NCI-H526 treated with DMSO at 0.1 percent for 48 hours (cell line): Measurements from ENCODE around the gene MOCS2.

ENCODE experiments used
- DNase-seq: peaks from one replicate; lab custom pipeline; 2025; lab: John Stamatoyannopoulos, UW

The MOCS2 gene

GRCh38 chr5:53095217-53095616 is 14.3 kb downstream of the MOCS2 start:
- DNase-seq, result no peak

GRCh38 chr5:53092242-53092641 is 17.3 kb downstream of the MOCS2 start:
- no peak for DNase-seq

- DNase-seq, result no peak
These were observed 18.3 kb downstream of the MOCS2 start for GRCh38 chr5:53091289-53091688.

- DNase-seq, result no peak
These were observed 19.3 kb downstream of the MOCS2 start for GRCh38 chr5:53090229-53090628.

GRCh38 chr5:53089481-53089991 is 20.0 kb downstream of the MOCS2 start:
- no peak for DNase-seq

GRCh38 chr5:53087621-53088121 is 21.9 kb downstream of the MOCS2 start:
- no peak for DNase-seq

GRCh38 chr5:53087171-53087570 is 22.4 kb downstream of the MOCS2 start:
- DNase-seq, result no peak

DNA sequence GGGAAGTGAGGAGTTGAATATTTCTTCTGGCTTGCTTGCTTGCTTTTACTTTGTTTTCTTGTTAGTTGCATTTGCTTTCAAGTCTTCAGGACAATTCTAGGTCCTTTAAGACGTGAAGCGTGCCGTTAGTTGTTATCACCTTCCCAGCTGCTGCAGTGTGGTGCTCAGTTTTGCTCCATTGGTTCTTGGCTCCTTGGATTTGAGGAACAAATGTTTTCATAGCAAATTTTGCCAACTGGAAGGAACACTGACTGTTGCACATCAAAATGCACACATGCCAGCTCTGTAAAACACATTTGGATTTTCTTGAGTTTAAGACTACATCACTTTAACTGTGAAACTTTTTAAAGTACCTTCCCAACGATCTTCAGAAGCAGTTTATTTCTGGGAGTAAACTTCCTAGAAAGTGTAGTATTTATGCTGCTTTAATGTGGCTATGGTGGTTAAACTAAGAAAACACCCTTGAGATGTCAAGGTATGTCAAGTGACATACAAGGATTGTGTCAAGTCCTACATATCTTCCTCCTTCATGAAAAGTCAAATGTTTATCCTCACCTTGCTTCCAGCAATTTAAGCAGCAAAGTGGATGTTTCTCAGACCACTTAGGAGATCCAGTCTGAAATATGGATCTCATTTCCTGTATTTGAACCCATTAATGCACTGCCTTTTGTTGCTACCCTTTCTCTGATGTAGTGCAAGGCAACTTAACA is 24.9 kb downstream of the MOCS2 start:
- DNase-seq, result no peak

- DNase-seq, result no peak
These were observed 25.6 kb downstream of the MOCS2 start for GRCh38 chr5:53083927-53084326.

DNA sequence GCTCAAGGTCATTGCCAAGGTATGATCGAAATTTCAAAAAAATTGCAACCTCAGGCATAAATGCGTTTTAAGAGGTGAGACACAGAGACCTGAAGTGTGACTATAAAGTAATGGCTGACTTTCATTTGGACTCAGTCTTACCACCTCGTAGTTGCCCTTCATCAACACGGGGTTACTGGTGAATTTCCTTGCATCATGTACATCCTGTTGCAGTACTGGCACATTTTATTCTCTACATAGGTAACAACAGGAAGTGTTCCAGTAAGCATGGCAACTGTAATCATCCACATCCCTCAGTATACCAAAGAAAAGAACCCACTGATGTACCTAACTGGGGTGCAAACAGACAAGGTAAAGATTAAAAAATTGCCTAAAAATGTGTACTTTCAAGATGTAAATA is 29.3 kb downstream of the MOCS2 start:
- DNase-seq, result no peak

GRCh38 chr5:53076014-53076583 is 33.5 kb downstream of the MOCS2 start:
- DNase-seq, result no peak

- no peak for DNase-seq
These were observed 36.2 kb downstream of the MOCS2 start for GRCh38 chr5:53073348-53073747.

DNA sequence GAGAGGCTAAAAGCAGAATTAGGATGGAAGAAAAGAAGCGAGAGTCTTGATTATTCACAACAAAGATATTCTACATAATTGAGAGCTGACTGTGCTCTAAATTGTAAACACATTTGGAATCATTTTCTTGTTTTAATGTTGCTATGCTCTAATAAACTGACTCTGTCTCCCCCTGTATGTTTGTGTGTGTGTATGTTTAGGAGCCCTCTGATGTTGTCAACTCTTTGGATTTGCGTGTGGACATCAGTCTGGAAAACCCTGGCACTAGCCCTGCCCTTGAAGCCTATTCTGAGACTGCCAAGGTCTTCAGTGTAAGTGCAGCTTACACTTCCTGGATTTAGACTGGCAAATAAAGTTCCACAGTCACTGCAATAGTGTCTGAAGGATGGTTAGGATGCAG is 37.8 kb downstream of the MOCS2 start:
- DNase-seq, result no peak

GRCh38 chr5:53071298-53071697 is 38.3 kb downstream of the MOCS2 start:
- DNase-seq, result no peak

DNA sequence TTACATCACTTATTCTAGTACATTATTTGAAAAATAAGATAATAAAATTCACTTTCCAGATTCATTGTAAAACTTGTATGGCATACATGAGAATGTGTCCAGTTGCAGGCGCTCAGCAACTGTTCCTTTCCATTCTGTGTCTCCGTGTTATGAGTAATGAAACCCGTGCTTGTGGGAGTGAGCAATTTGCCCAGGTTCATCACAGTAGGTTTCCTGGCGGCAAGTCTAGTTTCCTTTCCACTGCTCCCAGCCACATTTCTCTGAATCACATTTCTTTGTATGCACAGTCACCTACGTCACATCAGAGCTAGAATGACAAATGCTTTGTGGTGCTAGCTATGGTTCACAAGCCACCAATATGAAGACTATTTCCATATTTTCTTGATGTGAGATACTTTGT is 39.9 kb downstream of the MOCS2 start:
- DNase-seq, result no peak

GRCh38 chr5:53068291-53068836 is 41.2 kb downstream of the MOCS2 start:
- no peak for DNase-seq

DNA sequence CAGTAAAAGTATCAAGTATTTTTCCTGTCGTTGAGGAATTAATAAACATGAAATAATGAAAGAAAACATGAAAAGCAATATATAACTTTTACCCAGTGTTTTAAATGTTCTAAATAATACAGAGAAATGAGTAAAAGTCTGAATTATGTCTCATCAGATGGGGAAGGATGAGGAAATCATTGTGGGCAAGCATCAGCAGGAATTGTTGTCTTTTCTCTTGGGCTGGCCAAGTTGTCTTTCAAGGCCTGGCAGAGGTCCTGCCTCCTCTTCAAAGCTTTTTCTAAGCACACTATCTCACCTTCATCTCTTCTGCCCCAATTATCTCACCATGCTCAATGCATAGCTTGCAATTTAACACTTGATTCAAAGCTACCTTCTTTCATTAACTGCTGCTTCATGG is 41.9 kb downstream of the MOCS2 start:
- no peak for DNase-seq

DNA sequence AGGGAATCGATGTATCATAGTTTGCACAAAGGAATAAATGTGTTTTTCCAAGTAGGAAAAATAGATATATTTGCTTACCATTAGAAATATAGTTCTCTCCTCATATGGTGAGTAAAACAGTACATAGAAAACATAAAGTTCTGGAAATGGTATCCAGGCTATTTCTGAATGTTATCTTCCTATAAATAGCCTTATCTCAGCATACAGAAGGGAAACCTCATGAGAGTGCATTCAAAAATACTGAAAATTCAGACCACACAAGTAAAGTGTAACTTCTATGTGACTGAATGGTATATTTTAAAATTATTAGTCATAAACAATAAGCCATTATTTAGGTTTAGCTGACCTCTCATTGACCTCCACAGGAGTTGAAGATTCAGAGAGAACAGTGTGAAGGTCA is 43.5 kb downstream of the MOCS2 start:
- no peak for DNase-seq

GRCh38 chr5:53063791-53064190 is 45.8 kb downstream of the MOCS2 start:
- DNase-seq, result no peak

DNA sequence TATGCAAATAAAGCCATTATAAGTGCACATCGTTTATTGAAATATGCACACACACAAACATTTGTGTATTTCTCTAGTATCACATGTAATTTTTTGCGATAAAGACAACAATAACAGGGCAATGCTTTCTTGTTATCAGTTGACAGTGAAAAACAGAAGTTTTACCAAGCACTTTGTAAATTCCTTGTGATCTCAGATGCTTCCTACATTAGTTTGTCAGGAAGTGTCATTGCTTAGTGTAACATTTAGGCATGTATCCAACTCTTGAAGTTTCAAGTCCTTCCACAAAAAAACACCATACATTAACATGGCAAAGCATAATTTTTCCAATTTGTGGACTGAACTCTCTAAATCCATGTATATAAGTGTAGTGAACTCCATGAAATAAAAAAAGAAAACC is 46.4 kb downstream of the MOCS2 start:
- DNase-seq, result no peak

DNA sequence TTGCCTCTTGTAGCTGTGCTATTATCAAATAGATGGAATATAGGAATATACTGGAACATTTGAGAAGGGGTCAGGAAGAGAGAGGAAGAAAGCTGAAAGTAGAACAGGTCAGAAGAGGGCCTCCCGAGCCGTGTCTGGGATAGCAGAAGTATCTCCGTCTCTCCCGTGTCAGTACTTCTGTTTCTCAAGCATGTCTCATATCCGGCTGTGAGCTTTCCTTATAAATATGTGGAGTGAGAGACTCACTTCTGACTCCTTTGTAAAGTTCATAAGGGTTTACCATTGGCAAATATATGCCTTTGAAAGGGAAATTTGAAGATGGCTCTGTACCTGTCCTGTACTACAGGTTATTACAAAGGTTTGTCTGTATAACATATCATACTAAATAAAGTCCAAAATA is 50.3 kb downstream of the MOCS2 start:
- no peak for DNase-seq

GRCh38 chr5:53055365-53055764 is 54.2 kb downstream of the MOCS2 start:
- DNase-seq, result no peak

DNA sequence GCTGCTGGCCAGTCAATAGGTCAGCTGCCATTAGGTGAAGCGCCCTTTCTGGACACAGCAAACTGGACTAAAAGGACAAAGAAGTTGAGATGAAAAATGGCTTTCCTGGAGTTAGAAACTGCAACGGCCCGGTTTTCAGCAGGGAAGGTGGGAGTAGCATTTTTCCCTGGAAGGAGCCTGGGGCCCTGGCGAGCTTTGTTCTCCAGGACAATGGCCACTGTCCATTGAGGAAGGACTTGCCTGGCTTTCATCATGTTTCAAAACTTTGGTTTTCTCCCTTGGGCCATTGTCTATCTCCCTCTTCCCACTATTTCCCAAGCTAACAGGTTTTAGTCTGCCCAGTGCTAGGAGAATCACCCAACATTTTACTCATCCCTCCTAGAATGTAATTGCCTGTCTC is 56.2 kb downstream of the MOCS2 start:
- no peak for DNase-seq
